PC-9 (cell line): Measurements from ENCODE around the gene STX8. TPM values are rescaled to one million over a fixed set of nuclear protein-coding genes. Genes with fewer than 3 reads are reported as not detected.

ENCODE experiments used
- BruUV-seq: library from RNA; stranded (reverse); fragments of 400-500 nt; replicated peaks from 2 replicates; lab custom pipeline; 2021; lab: Mats Ljungman, UMichigan
- CTCF ChIA-PET: fragments of 300-600 bp; sonication (Branson Sonifier 250); formaldehyde crosslinking; loops from one replicate; lab custom pipeline; 2022; ENCODE audit warnings: antibody characterized with exemption; lab: Charles Lee
- POLR2A ChIA-PET: fragments of 300-600 bp; sonication (Branson Sonifier 250); formaldehyde crosslinking; loops from one replicate; lab custom pipeline; 2022; ENCODE audit warnings: antibody characterized with exemption; ENCODE audit not compliant: unreplicated experiment; lab: Charles Lee
- DNase-seq, 2 experiments: peaks; one replicate each; pipeline versions ENCODE4 v3.0.0 to v3.0.0-alpha.2; 2015 to 2022; ENCODE audit warnings: mixed read lengths in 1 of 2
- H2AFZ ChIP-seq: fragments of 200-600 bp; sonication (generic); 2 replicates; pipeline ENCODE4 v1.8.1; 2017; ENCODE audit warnings: antibody characterized with exemption
- H3F3A ChIP-seq: fragments of 200-600 bp; sonication (generic); 2 replicates; pipeline ENCODE4 v1.8.1; 2017; ENCODE audit warnings: antibody characterized with exemption, mild to moderate bottlenecking, low read depth; ENCODE audit not compliant: insufficient read depth
- H3K27ac ChIP-seq: fragments of 200-600 bp; sonication (generic); 2 replicates; pipeline ENCODE4 v1.6.1; 2016; ENCODE audit warnings: mixed run types
- H3K27me3 ChIP-seq: fragments of 200-600 bp; sonication (generic); 2 replicates; pipeline ENCODE4 v1.6.1; 2016; ENCODE audit warnings: low read depth, mixed run types; ENCODE audit not compliant: insufficient read depth
- H3K36me3 ChIP-seq: fragments of 200-600 bp; sonication (generic); 2 replicates; pipeline ENCODE4 v1.6.1; 2016; ENCODE audit warnings: low read depth, mixed run types
- H3K4me1 ChIP-seq: fragments of 200-600 bp; sonication (generic); replicated peaks from 2 replicates; pipeline ENCODE4 v1.6.1; 2016; ENCODE audit warnings: mixed run types; ENCODE audit not compliant: insufficient read depth
- H3K4me2 ChIP-seq: fragments of 200-600 bp; sonication (generic); 2 replicates; pipeline ENCODE4 v1.6.1; 2017; ENCODE audit warnings: mixed run types
- H3K4me3 ChIP-seq: fragments of 200-600 bp; sonication (generic); 2 replicates; pipeline ENCODE4 v1.6.1; 2016; ENCODE audit warnings: mixed run types
- H3K79me2 ChIP-seq: fragments of 200-600 bp; sonication (generic); 2 replicates; pipeline ENCODE4 v1.6.1; 2017; ENCODE audit warnings: low read depth, mixed run types
- H3K9me2 ChIP-seq: fragments of 200-600 bp; sonication (generic); 2 replicates; pipeline ENCODE4 v1.8.1; 2017; ENCODE audit warnings: mild to moderate bottlenecking; ENCODE audit not compliant: insufficient read depth
- H3K9me3 ChIP-seq: fragments of 200-600 bp; sonication (generic); 2 replicates; pipeline ENCODE4 v1.8.1; 2016; ENCODE audit warnings: low read depth; ENCODE audit not compliant: insufficient read depth
- H4K20me1 ChIP-seq: fragments of 200-600 bp; sonication (generic); 2 replicates; pipeline ENCODE4 v1.8.1; 2017; ENCODE audit not compliant: insufficient read depth
- CTCF ChIP-seq: fragments of 200-600 bp; sonication (generic); conservative IDR thresholded peaks from 2 replicates; pipeline ENCODE4 v1.6.1; 2017; ENCODE audit warnings: mixed run types, antibody characterized with exemption, mild to moderate bottlenecking, moderate library complexity
- EZH2 ChIP-seq: fragments of 200-600 bp; sonication (generic); IDR thresholded peaks from 2 replicates; pipeline ENCODE4 v1.8.0; 2017; ENCODE audit warnings: antibody characterized with exemption, low read depth
- intact Hi-C: fragments of 100-400 bp; cut with micrococcal nuclease; formaldehyde crosslinking; loops from one replicate; pipeline ENCODE4 v1.10.0; 2022; ENCODE audit not compliant: unreplicated experiment
- total RNA-seq: library from RNA; stranded (reverse); gene quantifications from 2 replicates; pipeline ENCODE4 v1.2.3, GENCODE V29; 2021

STX8 gene
- total RNA-seq, 1 experiment from 2014 or later = 60.6 TPM

- H3K27me3 ChIP-seq = no peaks in the 10 kb centered on the region
- H3K4me2 ChIP-seq = no peak overlapping the region
- no peak overlapping the region for H3K4me3 ChIP-seq
- H4K20me1 ChIP-seq = no peaks in the 10 kb centered on the region
- POLR2A ChIA-PET = no interaction called here
- CTCF ChIA-PET = no interaction called here
- H3K4me1 ChIP-seq = no peaks in the 10 kb centered on the region
- no peaks in the 10 kb centered on the region for H3F3A ChIP-seq
- no TSS peak for BruUV-seq
- H3K27ac ChIP-seq = no peak overlapping the region
- no peaks in the 10 kb centered on the region for H3K36me3 ChIP-seq
- DNase-seq = no peak
- no peaks in the 10 kb centered on the region for H3K9me3 ChIP-seq
- no peaks in the 10 kb centered on the region for H3K79me2 ChIP-seq
- H3K9me2 ChIP-seq = no peaks in the 10 kb centered on the region
- intact Hi-C loops = no loop called here
- H2AFZ ChIP-seq = no peak overlapping the region
- TF ChIP-seq CTCF (no peak), EZH2 (no peak)
Measured at GRCh38 chr17:9414471-9414870, 161.1 kb downstream of the STX8 start.

GRCh38 chr17:9410737-9411136, 164.9 kb downstream of the STX8 start:
- Histone ChIP-seq H3K9me2 (no peaks in the 10 kb centered on the region), H2AFZ (no peak overlapping the region), H3K27ac (no peak overlapping the region), H3K4me3 (no peak overlapping the region), H3K79me2 (no peaks in the 10 kb centered on the region), H4K20me1 (no peaks in the 10 kb centered on the region), H3F3A (no peaks in the 10 kb centered on the region), H3K4me1 (no peaks in the 10 kb centered on the region), H3K9me3 (no peaks in the 10 kb centered on the region), H3K36me3 (no peaks in the 10 kb centered on the region), H3K4me2 (no peak overlapping the region), H3K27me3 (no peaks in the 10 kb centered on the region)
- TF ChIP-seq EZH2 = no peak
- no peak for TF ChIP-seq CTCF
- intact Hi-C loops = no loop called here
- CTCF ChIA-PET = no interaction called here
- no TSS peak for BruUV-seq
- DNase-seq = no peak
- POLR2A ChIA-PET = no interaction called here

GRCh38 chr17:9410301-9410700, 165.3 kb downstream of the STX8 start:
- H3K36me3 ChIP-seq = no peaks in the 10 kb centered on the region
- no peaks in the 10 kb centered on the region for H3F3A ChIP-seq
- H3K4me2 ChIP-seq = no peak overlapping the region
- H4K20me1 ChIP-seq = no peaks in the 10 kb centered on the region
- no peaks in the 10 kb centered on the region for H3K9me3 ChIP-seq
- H3K4me1 ChIP-seq = no peaks in the 10 kb centered on the region
- intact Hi-C loops = no loop called here
- no peaks in the 10 kb centered on the region for H3K79me2 ChIP-seq
- DNase-seq = no peak
- ChIA-PET CTCF (no interaction called here), POLR2A (no interaction called here)
- TF ChIP-seq CTCF (no peak), EZH2 (no peak)
- H2AFZ ChIP-seq = no peak overlapping the region
- H3K9me2 ChIP-seq = no peaks in the 10 kb centered on the region
- BruUV-seq = no TSS peak
- no peak overlapping the region for H3K27ac ChIP-seq
- H3K4me3 ChIP-seq = no peak overlapping the region
- no peaks in the 10 kb centered on the region for H3K27me3 ChIP-seq
